ENCODE results near the gene HEG1.
"Not testable (repeated sequence)": the region's sequence is repeated elsewhere in the genome, so short reads cannot be mapped to it uniquely, and the experiment has no call there.

HEG1 gene

GRCh38 chr3:125055913-125056745, at the start of gene HEG1:
Gene HEG1, minus strand, starts transcription at chr3:125055997. Its CDS starts 107 bp downstream, at chr3:125055890.
- peak; percentile 63 for DNase-seq (ENCODE audit: low read depth)

GRCh38 chr3:125105116-125105515, 49.3 kb upstream of the HEG1 start:
- DNase-seq (ENCODE audit: low read depth): no peak

- DNase-seq (ENCODE audit: low read depth): no peak
These were observed 48.8 kb upstream of the HEG1 start for GRCh38 chr3:125104639-125105038.

- DNase-seq (ENCODE audit: low read depth): no peak
These were observed 47.6 kb upstream of the HEG1 start for GRCh38 chr3:125103406-125103805.

- no peak for DNase-seq (ENCODE audit: low read depth)
These were observed 46.7 kb upstream of the HEG1 start for GRCh38 chr3:125102470-125102869.

GRCh38 chr3:125098611-125099291, 43.0 kb upstream of the HEG1 start:
- DNase-seq (ENCODE audit: low read depth): no peak

- no peak for DNase-seq (ENCODE audit: low read depth)
These were observed 34.9 kb upstream of the HEG1 start for GRCh38 chr3:125090649-125091048.

- DNase-seq (ENCODE audit: low read depth): no peak
These were observed 32.1 kb upstream of the HEG1 start for GRCh38 chr3:125087768-125088391.

- no peak for DNase-seq (ENCODE audit: low read depth)
These were observed 29.4 kb upstream of the HEG1 start for GRCh38 chr3:125085166-125085565.

GRCh38 chr3:125083776-125084175, 28.0 kb upstream of the HEG1 start:
- no peak for DNase-seq (ENCODE audit: low read depth)

- DNase-seq (ENCODE audit: low read depth): not testable (repeated sequence)
These were observed 26.5 kb upstream of the HEG1 start for GRCh38 chr3:125082339-125082738.

- DNase-seq (ENCODE audit: low read depth): no peak
These were observed 24.3 kb upstream of the HEG1 start for GRCh38 chr3:125080077-125080476.

GRCh38 chr3:125079675-125080045, 23.9 kb upstream of the HEG1 start:
- no peak for DNase-seq (ENCODE audit: low read depth)

GRCh38 chr3:125078951-125079674, 23.3 kb upstream of the HEG1 start:
- no peak for DNase-seq (ENCODE audit: low read depth)

- DNase-seq (ENCODE audit: low read depth): no peak
These were observed 22.1 kb upstream of the HEG1 start for GRCh38 chr3:125077864-125078263.

GRCh38 chr3:125076464-125076863, 20.7 kb upstream of the HEG1 start:
- DNase-seq (ENCODE audit: low read depth): no peak

GRCh38 chr3:125075738-125076137, 19.9 kb upstream of the HEG1 start:
- DNase-seq (ENCODE audit: low read depth): no peak

- no peak for DNase-seq (ENCODE audit: low read depth)
These were observed 17.7 kb upstream of the HEG1 start for GRCh38 chr3:125073390-125073905.

- DNase-seq (ENCODE audit: low read depth): no peak
These were observed 17.1 kb upstream of the HEG1 start for GRCh38 chr3:125072749-125073389.

GRCh38 chr3:125072301-125072700, 16.5 kb upstream of the HEG1 start:
- no peak for DNase-seq (ENCODE audit: low read depth)

GRCh38 chr3:125069968-125070745, 14.4 kb upstream of the HEG1 start:
- no peak for DNase-seq (ENCODE audit: low read depth)

All from stimulated activated CD8-positive, alpha-beta memory T cell treated with anti-CD3 and anti-CD28 coated beads, Interleukin-12 subunit alpha, Interleukin-12 subunit beta, amount 100 ng/mL, for 1 hour (primary cell).